Measurements from ENCODE around the gene RIPOR3.
"Not testable (repeated sequence)": the region's sequence is repeated elsewhere in the genome, so short reads cannot be mapped to it uniquely, and the experiment has no call there.

Gene RIPOR3

DNA sequence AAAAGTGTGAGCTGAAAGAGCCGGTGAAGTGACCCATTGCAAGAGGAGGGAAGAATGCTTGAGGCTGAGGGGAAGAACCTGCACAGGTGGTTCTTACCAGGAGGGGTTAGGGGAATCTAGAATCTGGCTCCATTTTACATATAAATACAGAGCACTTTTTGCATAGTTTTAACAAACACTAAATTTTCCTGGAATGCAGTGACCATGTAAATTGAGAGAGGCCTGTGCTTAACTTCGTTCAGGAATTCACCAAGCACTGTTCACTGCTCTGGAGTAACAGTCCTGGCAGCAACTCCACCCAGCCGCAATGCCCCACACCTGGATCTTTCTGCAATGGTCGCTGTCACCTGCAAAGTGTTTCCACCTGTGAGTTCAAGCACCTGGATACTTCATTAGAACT, 13.2 kb upstream of the RIPOR3 start:
- no peak for DNase-seq

DNA sequence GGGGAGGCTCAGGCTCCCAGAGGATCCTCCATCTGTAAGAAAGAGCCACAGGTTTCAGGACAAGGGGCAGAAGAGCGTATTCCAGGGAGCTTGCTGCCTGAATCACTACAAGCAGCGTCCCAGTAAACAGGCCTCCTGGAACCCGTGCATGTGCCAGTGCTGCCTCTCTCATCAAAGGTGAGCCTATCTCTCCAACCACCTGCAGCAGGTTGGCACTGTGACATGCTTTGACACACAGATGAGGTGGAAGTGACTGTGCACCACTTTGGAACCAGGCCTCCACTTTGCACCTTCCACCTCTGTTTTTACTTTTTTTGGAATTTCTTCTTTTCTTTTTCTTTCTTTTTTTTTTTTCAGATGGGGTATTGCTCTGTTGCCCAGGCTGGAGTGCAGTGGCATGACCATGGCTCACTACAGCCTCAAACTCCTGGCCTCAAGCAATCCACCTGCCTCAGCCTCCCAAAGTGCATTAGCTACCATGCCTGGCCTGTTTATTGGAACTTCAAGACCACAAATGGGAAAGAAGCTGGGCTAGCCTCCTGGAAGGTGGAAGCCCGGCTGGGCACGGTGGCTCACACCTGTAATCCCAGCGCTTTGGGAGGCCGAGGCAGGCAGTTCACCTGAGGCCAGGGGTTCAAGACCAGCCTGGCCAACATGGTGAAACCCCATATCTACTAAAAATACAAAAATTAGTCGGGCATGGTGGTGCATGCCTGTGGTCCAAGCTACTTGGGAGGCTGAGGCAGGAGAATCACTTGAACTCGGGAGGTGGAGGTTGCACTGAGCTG, 12.5 kb upstream of the RIPOR3 start:
- DNase-seq = not testable (repeated sequence)

DNA sequence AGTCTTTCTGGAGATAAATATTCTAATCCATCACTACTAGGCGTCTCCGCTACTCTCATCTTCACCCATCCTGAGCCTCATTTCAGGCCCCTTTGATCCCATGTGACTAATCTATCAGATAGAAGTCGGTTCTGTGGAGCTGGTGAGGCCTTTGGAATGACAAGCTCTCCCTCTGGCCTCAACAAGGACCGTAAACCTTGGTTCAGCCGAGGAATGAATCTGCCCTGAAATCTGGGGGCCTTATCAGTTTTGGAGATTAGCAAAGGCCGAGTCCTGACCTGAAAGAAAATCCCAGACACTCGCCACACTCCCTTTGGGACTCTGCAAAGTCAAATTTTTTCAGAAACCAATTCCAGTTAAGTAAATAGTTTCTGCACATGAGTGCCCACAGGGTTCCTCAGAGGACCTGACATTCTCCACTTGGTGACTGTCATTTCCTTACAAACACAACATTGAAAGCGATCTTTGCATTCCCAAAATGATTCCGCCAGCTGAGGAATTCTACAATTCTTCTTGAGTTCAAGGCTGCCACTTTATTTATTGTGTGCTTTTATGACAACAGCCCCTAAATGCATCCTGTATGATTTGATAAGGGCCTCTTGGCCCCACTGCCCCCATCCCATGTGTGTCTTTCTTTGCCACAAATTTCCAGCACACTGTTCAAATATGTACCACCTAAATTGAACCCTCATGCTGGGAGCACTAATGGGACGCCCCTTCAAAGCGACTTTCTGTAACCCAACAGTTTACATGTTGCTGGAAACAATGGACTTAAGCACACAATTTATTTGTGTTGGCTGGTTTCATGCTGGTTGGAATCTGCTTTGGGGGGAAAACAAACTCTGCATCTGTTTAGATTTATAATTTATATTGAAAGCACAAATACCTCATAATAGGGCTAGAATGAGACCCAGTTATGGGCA, 10.0 kb upstream of the RIPOR3 start:
- no peak for DNase-seq

DNA sequence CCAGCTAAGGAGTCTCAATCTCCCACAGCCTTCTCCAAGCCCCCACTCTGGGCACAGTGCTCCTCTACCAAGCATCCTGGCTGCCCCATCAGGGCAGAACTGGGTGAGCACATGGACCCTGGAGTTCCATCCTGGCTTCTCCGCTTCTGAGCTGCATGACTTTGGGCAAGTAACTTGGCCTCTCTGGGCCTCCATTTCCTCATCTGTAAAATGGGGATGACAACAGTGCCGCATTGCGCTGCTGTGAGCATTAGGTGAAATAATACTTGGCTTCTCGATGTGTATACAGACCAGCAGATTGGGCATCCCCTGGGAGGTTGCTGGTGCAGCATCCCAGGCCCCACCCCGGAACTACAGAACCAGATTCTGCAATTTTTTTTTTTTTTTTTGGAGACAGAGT, 8.3 kb upstream of the RIPOR3 start:
- no peak for DNase-seq

DNA sequence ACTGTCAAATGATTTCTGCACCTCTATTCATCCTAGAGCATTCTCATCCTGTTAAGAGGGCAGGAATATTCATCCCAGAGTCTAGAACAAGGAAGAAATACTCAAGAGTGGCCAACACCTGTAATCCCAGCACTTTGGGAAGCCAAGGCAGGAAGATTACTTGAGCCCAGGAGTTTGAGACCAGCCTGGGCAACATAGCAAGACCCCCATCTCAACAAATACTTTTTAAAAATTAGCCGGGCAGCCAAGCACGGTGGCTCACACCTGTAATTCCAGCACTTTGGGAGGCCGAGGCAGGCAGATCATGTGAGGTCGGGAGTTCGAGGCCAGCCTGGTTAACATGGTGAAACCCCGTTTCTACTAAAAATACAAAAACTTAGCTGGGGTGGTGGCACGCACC, 6.9 kb upstream of the RIPOR3 start:
- not testable (repeated sequence) for DNase-seq

DNA sequence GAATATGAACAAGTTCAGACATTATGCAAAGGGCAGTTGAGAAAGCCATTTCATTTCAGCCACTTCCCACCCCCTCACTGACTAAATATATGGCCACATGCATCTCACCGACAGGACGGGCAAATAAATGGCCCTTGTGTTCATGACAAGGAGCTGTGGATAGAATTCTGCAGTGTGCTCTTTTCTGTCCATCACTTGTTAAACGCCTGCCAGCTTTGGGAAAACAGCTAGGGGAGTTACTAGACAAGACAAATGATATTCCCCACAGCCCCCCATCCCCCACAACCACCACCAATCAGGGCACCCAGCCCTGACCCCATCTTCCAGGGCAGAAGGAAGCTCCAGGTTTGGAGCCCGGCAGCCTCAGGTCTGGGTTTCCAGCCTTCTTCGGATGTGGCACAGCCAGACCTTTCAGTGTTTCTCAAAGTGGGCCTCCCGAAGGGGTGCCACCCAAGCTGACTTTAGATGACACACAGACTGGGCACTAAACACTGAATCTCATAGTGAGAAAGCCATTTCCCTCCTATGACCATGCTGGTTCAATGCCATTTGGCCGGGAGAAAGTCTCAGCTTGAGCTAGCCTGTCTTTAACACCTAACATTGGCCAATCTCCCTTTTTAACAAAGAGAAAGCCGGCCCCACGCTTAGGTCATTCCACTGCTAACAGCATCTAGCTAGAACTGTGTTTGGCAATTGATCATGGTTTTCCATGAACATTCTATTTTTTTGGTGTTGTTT, 4.0 kb upstream of the RIPOR3 start:
- no peak for DNase-seq

DNA sequence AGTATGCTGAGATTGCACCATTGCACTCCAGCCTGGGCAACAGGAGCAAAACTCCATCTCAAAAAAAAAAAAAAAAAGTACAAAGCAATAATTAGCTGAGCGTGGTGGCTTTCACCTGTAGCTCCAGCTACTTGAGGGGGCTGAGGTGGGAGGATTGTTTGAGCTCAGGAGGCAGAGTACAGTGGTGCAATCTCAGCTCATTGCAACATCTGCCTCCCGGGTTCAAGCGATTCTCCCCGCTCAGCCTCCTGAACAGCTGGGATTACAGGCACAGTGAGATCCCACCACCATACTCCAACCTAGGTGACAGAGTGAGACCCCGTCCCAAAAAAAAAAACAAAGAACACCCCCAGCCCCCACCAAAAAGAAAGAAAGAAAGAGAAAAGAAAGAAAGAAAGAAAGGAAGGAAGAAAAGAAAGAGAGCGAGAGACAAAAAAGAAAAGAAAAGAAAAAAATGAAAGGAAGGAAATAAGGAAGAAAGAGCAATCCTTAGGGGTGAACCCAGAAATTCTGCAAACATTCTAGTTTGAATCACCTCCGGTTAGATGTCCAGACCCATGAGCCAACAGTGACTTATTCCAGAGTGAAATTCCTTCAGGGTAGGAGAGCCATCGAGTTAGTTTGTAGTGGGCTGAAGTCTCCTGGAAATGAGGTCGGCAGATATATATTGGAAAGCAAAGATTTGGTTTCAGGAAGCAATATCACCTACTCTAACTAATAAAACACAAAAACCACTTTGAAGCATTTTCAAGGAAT, 3.2 kb upstream of the RIPOR3 start:
- no peak for DNase-seq

DNA sequence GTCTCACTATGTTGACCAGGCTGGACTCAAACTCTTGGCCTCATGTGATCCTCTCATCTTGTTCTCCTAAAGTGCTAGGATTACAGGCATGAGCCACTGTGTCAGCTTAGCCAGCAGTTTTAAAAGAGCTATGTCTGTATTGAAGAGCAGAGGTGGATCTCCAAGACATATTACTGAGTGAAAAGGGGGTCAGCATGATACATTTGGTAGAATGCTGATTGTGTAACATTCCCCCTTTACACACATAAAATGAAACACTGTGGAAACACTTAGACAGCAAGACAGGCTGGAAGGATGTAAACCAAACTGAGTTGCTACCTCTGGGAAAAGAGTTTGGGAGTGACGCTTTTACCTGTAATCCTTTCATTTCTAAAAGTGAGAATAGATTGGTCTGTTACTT, 1.7 kb upstream of the RIPOR3 start:
- DNase-seq = no peak

DNA sequence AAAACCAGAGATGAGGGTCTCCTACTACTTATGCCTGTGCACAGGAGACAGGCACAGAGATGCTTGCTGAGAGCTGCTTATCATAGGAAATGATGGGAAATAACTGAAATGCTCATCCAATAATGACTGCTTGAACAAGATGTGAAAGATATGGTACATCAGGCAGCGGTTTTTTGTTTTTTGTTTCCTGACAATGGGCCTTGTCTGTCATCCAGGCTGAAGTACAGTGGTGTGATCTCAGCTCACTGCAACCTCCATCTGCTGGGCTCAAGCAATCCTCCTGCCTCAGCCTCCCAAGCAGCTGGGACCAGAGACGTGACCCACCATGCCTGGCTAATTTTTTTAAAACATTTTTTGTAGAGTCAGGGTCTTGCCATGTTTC, 1.2 kb upstream of the RIPOR3 start:
- DNase-seq = no peak

DNA sequence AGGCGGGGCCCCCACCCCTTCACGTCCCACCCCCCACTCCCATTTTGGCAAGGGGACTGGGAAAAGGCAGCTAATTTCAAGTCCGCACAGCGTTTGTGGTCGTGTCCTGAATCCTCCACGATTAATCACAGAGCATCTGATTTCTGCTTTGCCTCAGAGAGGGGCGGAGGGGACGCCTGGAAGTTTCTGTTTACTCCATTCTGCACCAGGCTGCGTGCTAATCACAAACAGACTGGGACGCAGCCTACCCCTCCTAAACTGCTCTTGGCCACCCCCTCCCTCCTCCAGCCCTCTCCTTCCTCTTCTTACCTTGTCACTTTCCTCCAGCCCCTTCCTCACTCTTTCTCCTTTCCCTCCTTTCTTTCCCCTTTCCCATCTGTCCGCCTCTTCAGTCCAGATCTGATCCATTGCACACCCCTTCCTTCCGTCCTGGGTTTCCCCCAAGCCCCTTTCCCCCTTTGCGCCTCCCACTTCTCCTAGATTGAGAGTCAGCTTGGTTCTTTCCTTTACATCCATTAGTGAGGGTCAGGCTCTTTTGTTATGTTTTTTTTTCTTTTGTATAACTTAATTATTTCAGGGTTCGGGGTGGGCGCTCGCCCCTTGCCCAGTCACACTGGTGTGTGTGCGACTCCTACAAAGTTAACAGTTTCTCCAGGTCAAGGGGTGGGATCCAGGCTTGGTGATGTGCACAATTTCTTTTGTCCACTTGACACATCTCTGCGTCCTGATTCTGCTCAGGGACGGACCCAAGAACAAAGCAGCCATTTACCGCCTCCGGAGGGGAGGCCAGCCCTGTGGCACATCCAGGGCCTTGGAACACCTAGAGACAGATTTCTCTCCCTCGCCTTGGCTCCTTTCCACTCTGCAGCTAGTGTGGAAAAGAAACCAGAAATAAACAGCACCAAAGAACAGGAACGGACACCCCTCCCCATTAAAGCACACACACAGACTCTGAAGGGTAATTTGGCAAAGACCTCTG, 520 bp upstream of the RIPOR3 start:
- no peak for DNase-seq

DNA sequence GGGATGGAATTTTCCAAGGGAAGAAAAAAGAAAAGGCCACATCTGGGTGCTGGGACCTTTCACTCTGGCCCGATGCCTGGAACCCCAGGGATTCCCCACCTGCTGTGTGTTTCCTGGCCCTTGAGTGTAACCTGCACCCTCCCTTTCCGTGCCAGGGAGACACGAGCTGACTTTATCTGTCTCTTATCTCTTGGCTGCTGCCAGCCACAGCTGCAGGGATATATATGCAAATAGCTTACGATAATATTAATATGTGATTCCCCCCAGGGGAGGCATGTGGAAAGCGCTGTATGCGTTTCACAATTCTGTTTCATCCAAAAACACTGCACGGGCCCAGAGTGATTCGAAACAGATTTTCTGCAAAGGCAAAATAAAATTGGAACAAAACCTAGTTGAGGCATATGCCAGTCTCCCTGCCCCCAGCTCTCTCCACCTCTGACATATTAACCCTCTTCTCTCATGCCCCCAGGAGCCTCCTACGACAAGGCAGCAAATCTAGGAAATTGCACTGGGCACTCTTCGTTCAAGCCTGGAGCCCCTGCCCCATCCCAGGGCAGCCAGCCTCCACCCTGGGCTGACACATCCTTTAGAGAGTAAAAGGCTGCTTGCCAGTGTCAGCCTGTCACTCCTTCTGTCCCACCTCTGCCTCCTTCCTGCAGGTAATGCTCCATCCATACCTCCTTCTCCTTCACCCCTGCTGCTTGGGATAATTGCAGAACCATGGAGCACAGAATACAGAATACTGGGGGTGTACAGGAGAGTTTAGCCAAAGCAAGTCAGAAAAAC, 1.3 kb downstream of the RIPOR3 start:
- DNase-seq = no peak

DNA sequence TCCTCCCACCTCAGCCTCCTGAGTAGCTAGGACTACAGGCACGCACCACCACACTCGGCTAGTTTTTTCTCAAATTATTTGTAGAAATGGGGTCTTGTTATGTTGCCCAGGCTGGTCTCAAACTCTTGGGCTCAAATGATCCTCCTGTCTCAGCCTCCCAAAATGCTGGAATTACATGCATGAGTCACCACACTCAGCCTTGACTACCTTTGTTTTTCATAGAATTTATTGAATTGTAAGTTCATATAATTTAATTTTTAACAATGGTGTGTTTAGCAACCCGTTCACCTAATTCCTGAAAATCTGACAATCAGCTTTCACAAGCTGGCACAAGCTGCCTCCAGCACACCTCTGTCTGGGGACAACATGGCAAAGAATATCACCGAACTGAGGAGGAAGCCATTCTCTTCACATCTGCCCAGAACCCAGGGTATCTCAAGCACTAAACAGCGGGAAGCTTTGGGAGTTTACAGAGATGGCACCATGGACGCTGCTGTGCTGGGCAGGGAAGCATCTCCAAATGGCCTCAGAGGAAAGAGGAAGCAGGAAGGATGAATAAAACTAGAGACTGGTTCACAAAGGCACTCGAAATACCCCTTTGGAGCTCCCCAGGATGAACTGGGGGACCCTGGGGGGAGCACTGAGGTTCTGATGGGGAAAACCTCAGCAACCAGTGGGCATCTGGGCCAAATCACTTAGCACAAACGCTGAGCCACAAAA, 2.9 kb downstream of the RIPOR3 start:
- no peak for DNase-seq

DNA sequence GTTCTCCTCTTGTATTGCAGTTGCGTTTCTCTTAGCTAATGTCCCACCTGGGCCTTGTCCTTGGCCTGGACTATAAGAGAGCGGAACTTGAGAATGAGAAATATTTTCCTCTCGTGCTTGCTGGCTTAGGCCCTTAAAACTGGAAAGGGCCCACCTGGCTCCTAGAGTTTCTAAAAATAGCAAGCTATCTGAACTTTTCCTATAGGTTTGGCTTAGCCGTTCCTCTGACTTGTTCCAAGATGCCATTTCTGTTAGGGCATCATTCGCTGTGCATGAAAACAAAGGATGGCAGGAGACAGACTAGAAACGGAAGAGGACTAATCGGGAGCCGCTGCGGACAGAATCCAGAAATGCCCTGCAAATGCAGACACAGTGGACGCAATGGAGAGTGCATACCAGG, 4.5 kb downstream of the RIPOR3 start:
- no peak for DNase-seq

DNA sequence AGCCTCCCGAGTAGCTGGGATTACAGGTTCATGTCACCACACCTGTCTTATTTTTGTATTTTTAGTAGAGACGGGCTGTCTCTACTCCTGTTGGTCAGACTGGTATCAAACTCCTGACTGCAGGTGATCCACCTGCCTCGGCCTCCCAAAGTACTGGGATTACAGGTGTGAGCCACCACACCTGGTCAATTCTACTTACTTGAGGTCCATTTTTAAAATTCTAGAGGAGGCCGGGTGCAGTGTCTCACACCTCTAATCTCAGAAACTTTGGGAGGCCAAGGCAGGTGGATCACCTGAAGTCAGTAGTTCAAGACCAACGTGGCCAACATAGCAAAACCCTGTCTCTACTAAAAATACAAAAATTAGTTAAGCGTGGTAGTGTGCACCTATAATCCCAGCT, 7.8 kb downstream of the RIPOR3 start:
- DNase-seq = no peak

DNA sequence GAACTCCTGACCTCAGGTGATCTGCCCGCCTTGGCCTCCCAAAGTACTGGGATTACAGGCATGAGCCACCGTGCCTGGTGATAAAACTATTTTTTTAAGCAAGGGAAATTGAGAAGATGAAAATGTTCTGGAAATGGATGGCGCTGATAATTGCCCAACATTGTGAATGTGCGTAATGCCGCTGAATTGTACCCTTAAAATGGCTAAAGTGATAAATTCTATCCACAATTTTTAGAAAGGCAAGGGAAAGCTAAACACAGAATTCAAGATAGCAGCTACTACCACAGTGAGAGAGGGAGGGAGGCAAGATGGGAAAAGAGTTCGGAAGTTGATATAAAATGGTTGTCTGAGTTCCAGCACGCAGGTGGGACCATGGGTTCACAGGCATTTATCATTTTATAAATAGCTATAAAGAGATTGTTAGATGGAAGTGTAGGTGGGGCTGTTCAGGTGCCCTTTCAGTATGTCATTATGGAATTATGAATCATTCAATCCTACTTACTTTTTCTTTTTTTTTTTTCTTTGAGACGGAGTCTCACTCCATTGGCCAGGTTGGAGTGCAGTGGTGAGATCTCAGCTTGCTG, 8.3 kb downstream of the RIPOR3 start:
- no peak for DNase-seq

DNA sequence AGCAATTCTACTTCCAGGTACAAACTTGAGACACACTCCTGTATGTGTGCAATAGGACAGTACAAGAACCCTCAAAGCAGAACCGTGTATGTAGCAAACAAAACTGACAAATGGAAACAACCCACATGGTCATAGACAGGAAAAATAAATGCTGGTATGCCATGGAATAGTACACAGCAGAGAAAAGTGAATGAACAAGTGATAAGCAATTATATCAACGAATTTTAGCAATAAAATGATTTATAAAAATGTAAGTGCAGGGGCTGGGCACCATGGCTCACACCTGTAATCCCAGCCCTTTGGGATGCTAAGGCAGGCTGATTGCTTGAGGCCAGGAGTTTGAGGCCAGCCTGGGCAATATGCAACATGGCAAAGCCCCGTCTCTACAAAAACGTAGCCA, 9.3 kb downstream of the RIPOR3 start:
- no peak for DNase-seq

DNA sequence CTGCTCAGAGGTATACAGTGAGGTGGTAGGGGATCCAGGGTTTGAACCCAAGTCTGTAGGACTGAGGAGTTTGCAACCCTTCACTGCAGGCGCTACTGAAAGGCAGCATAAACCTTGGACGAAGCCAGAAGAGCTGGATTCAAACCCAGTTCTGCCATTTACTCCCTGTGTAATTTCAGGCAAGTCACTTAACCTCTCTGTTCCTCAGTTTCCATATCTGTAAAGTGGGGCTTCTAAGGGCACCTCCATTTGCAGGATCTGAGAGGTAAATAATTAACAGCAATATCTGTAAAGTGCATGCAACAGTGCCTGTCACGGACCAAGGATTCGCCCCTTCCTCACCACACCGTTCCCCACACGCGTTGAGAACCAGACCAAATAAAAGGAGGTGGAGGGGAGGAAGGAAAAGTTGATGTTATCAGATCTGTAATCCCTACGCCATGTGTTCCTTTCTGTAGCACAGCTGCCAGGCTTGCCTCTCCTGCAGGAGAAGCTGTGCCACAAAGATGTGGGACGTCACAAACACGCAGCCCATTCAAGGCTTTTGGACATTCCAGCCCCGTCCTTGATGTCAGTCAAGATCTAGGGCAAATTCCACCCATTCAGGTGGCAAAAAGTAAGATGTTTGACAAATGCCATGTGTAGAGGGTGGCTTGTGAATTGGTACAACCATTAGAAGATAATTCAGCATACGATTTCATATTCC, 9.8 kb downstream of the RIPOR3 start:
- DNase-seq = no peak

DNA sequence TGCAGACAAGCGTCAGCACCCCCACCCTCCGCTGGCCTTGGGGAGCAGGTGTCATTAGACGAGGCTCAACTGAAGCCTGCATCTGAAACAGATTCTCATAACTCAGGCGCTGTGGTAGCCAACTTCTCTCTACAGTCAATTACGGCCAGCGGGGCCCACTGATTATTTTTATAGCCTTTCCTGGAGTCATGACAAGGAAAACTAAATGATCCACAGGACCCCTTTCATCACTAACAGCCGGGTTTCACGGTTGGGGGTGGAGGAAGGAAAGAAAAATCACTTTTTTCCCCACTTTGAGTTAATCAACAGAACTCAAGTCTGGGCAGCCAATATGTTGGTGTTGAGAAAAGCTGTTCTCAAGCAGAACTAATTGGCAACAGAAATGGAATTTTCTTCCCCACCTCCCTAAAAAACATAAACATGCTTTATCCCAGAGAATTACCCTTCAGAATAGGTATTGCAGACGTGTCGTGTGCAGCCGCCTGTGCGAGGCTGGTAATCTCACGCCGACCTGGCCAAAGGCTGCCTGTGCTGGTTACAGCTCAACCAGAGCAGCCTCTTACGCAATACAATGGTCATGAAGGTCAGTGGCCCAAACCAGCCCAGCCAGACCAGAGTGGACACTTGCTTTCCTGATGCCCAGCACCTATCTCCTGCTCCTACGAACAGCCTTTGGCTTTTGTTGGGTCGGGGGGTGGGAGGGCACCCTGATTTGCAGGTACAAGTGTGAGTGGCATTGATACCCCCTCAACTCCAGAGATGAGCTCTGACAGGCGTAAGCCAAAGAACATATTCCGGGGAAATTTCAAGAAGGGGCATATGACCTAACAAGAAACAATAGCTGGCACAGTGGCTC, 11.0 kb downstream of the RIPOR3 start:
- DNase-seq = no peak
